Caco-2 (cell line): ENCODE results near the gene CLASRP. TPM values are rescaled to one million over a fixed set of nuclear protein-coding genes. Genes with fewer than 3 reads are reported as not detected.

Experiments
- Bru-seq: library from RNA; stranded (reverse); fragments of 400-500 nt; gene quantifications from one replicate; lab custom pipeline; 2021; lab: Mats Ljungman, UMichigan
- BruChase-seq, 2 experiments: library from RNA; stranded (reverse); fragments of 400-500 nt; gene quantifications; one replicate each; lab custom pipeline; 2021; lab: Mats Ljungman, UMichigan
- BruUV-seq: library from RNA; stranded (reverse); fragments of 400-500 nt; replicated peaks from 2 replicates; lab custom pipeline; 2021; lab: Mats Ljungman, UMichigan
- CTCF ChIA-PET: fragments of 300-600 bp; sonication (Branson Sonifier 250); formaldehyde crosslinking; loops from one replicate; lab custom pipeline; 2022; ENCODE audit warnings: antibody characterized with exemption; lab: Charles Lee
- POLR2A ChIA-PET: fragments of 300-600 bp; sonication (Branson Sonifier 250); formaldehyde crosslinking; loops from one replicate; lab custom pipeline; 2022; ENCODE audit warnings: antibody characterized with exemption; lab: Charles Lee
- DNase-seq, 2 experiments: peaks; one replicate each; pipeline versions ENCODE4 v3.0.0 to v3.0.0-alpha.2; 2020 to 2022
- H3K27me3 ChIP-seq: replicated peaks from 2 replicates; pipeline ENCODE4 v1.6.0; 2011; ENCODE audit warnings: low read length; ENCODE audit not compliant: control insufficient read depth, insufficient read depth
- H3K36me3 ChIP-seq: 2 replicates; pipeline ENCODE4 v1.5.1; 2011; ENCODE audit warnings: low read length; ENCODE audit not compliant: control insufficient read depth, insufficient read depth
- H3K4me1 ChIP-seq: fragments of 250-450 bp; sonication (Bioruptor Pico); 2 replicates; pipeline ENCODE4 v1.5.1; 2020; ENCODE audit warnings: mild to moderate bottlenecking
- H3K4me3 ChIP-seq: 2 replicates; pipeline ENCODE4 v1.5.1; 2011; ENCODE audit warnings: low read depth, mild to moderate bottlenecking, control low read depth, low read length
- H3K9me3 ChIP-seq: fragments of 250-450 bp; sonication (Bioruptor Pico); 2 replicates; pipeline ENCODE4 v1.5.1; 2020; ENCODE audit warnings: mild to moderate bottlenecking, moderate library complexity
- H3K27ac Mint-ChIP-seq: one replicate; pipeline ENCODE4 v1.8.0; 2022; ENCODE audit warnings: mixed read lengths; ENCODE audit not compliant: unreplicated experiment
- H3K27me3 Mint-ChIP-seq: one replicate; pipeline ENCODE4 v1.8.0; 2022; ENCODE audit warnings: mixed read lengths; ENCODE audit not compliant: insufficient read depth, unreplicated experiment
- H3K36me3 Mint-ChIP-seq: one replicate; pipeline ENCODE4 v1.8.0; 2022; ENCODE audit warnings: mild to moderate bottlenecking, mixed read lengths; ENCODE audit not compliant: insufficient read depth, unreplicated experiment
- H3K4me1 Mint-ChIP-seq: one replicate; pipeline ENCODE4 v1.8.0; 2022; ENCODE audit warnings: low read depth, mixed read lengths; ENCODE audit not compliant: unreplicated experiment
- H3K4me3 Mint-ChIP-seq: one replicate; pipeline ENCODE4 v1.8.0; 2022; ENCODE audit warnings: mild to moderate bottlenecking, moderate library complexity, mixed read lengths; ENCODE audit not compliant: unreplicated experiment
- H3K9me3 Mint-ChIP-seq: one replicate; pipeline ENCODE4 v1.8.0; 2022; ENCODE audit warnings: mixed read lengths; ENCODE audit not compliant: unreplicated experiment
- CTCF ChIP-seq, 2 experiments: fragments of 200-600 bp in 1 of 2; IDR thresholded peaks; 1 replicate in 1 of 2; 2 replicates in 1 of 2; pipeline versions ENCODE4 v1.5.1 to v1.8.0; 2011 to 2022; ENCODE audit warnings: antibody characterized with exemption in 1 of 2, control low read depth in 1 of 2, inconsistent platforms in 1 of 2, low read depth in 1 of 2, low read length in 1 of 2, mild to moderate bottlenecking in 1 of 2, moderate library complexity in 1 of 2; ENCODE audit not compliant: insufficient read depth in 1 of 2, severe bottlenecking in 1 of 2, unreplicated experiment in 1 of 2
- intact Hi-C: fragments of 100-400 bp; cut with micrococcal nuclease; formaldehyde crosslinking; loops from one replicate; pipeline ENCODE4 v1.10.0; 2022; ENCODE audit not compliant: unreplicated experiment
- long read RNA-seq: library from polyadenylated mRNA; stranded (forward); transcript quantifications from one replicate; pipeline ENCODE4 v2.0.0, GENCODE V29; 2022
- total RNA-seq: library from RNA; stranded (reverse); gene quantifications from 2 replicates; pipeline ENCODE4 v1.2.3, GENCODE V29; 2022

CLASRP gene
- total RNA-seq (104 and 111 TPM in 2 replicates), Bru-seq, nascent RNA (percentile 75 among the genes with signal in this experiment), BruChase-seq, experiment 1, labeled RNA remaining after a 2-hour chase (percentile 69 among the genes with signal in this experiment), BruChase-seq, experiment 2, labeled RNA remaining after a 6-hour chase (percentile 75 among the genes with signal in this experiment)
- long read RNA-seq, partial matches to known transcripts = 0 of 5 reads
- long read RNA-seq, other reads (novel, unspliced or antisense) = 4 of 5 reads

- peaks cover 7% of the 10 kb centered on the region for H3K36me3 ChIP-seq
Measured at GRCh38 chr19:45038931-45039893, at the start of gene CLASRP. TSS of gene CLASRP (plus strand) at chr19:45039045. CDS start at chr19:45040213, 1,168 bp downstream.

DNA sequence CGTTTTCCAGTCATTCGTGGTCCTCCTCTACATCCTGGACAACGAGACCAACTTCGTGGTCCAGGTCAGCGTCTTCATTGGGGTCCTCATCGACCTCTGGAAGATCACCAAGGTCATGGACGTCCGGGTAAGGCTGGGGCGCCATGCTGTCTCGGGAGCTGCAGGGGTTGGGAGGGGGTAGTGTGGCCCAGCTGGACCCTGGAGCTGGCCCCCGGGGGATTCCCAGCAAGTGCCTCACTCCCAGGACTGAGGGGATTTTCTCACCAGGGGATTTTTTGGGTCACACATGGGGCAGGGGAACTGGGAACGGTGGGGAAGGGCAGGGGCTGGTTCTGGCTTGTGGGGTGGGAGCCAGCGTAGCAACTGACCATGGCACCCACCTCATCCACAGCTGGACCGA lies 48.4 kb upstream of the CLASRP start:
- BruUV-seq = no TSS peak
- no peaks in the 10 kb centered on the region for H3K27me3 Mint-ChIP-seq
- Histone ChIP-seq H3K36me3 (peaks cover 3% of the 10 kb centered on the region), H3K4me3 (no peak overlapping the region), H3K27me3 (no peaks in the 10 kb centered on the region), H3K9me3 (no peaks in the 10 kb centered on the region), H3K4me1 (no peaks in the 10 kb centered on the region)
- ChIA-PET CTCF (no interaction called here), POLR2A (no interaction called here)
- no peaks in the 10 kb centered on the region for H3K4me1 Mint-ChIP-seq
- no peak for TF ChIP-seq CTCF (IDR thresholded peaks at IDR 0.05; ENCODE audit: insufficient read depth in 1 of 2, low read depth in 1 of 2, low read length in 1 of 2, severe bottlenecking in 1 of 2, unreplicated experiment in 1 of 2)
- H3K27ac Mint-ChIP-seq = no peak overlapping the region
- no peaks in the 10 kb centered on the region for H3K9me3 Mint-ChIP-seq
- peaks cover 37% of the 10 kb centered on the region for H3K36me3 Mint-ChIP-seq
- no peak for DNase-seq
- H3K4me3 Mint-ChIP-seq = no peak overlapping the region
- intact Hi-C loops = no loop called here

More at GRCh38 chr19:45038931-45039893, at the start of gene CLASRP:
- no peak for TF ChIP-seq CTCF (IDR thresholded peaks at IDR 0.05; ENCODE audit: insufficient read depth in 1 of 2, low read depth in 1 of 2, low read length in 1 of 2, severe bottlenecking in 1 of 2, unreplicated experiment in 1 of 2)
- no TSS peak for BruUV-seq
- Mint-ChIP-seq H3K9me3 (no peaks in the 10 kb centered on the region), H3K4me1 (peaks cover 9% of the 10 kb centered on the region), H3K36me3 (peaks cover 42% of the 10 kb centered on the region), H3K27ac (peak within 1 kb of the TSS; percentile 77), H3K4me3 (peak within 1 kb of the TSS; percentile 87), H3K27me3 (no peaks in the 10 kb centered on the region)
- ChIA-PET POLR2A (interaction anchor here (0.6 to 1.7 kb wide), 11 partner anchors 8 to 331 kb away, joined by 3 to 11 read pairs (median 5); partner anchors contain the start of genes ERCC2 and PPP1R37), CTCF (interaction anchor here (0.7 to 2.4 kb wide), 12 partner anchors 19 to 491 kb away, joined by 3 to 23 read pairs (median 4); no protein-coding TSS in a partner anchor)
- Histone ChIP-seq H3K4me1 (peaks cover 9% of the 10 kb centered on the region; the same call in 1 of the 2 replicates), H3K27me3 (no peaks in the 10 kb centered on the region), H3K4me3 (peak within 1 kb of the TSS; percentile 55), H3K9me3 (no peaks in the 10 kb centered on the region)
- intact Hi-C loops = loop anchor here (2.0 kb wide), 1 partner anchor 38 kb away; the partner anchor contains the start of gene RELB
- DNase-seq = peak; percentile 91 to 94

DNA sequence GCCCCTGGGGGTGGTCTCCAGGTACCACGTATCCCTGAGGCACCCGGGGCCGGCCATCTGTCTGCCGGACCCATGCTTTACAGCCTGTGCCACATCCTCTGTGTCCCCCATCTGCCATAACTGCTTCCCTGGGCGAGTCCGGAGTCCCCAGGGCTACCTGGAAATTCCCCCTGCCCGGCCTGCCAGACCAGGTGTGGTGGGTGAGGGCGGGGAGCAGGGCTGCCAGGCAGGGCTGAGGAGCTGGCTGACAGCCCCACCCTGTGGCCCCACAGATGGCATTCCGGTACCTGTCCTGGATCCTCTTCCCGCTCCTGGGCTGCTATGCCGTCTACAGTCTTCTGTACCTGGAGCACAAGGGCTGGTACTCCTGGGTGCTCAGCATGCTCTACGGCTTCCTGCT lies 47.9 kb upstream of the CLASRP start:
- DNase-seq = no peak
- no peaks in the 10 kb centered on the region for H3K4me1 Mint-ChIP-seq
- CTCF ChIA-PET = no interaction called here
- TF ChIP-seq CTCF (IDR thresholded peaks at IDR 0.05; ENCODE audit: insufficient read depth in 1 of 2, low read depth in 1 of 2, low read length in 1 of 2, severe bottlenecking in 1 of 2, unreplicated experiment in 1 of 2) = no peak
- no peaks in the 10 kb centered on the region for H3K9me3 Mint-ChIP-seq
- Histone ChIP-seq H3K36me3 (no peaks in the 10 kb centered on the region; the same call in 1 of the 2 replicates), H3K4me3 (no peak overlapping the region), H3K9me3 (no peaks in the 10 kb centered on the region), H3K27me3 (no peaks in the 10 kb centered on the region), H3K4me1 (no peaks in the 10 kb centered on the region)
- no peak overlapping the region for H3K4me3 Mint-ChIP-seq
- H3K27me3 Mint-ChIP-seq = no peaks in the 10 kb centered on the region
- H3K36me3 Mint-ChIP-seq = peaks cover 35% of the 10 kb centered on the region
- BruUV-seq = no TSS peak
- H3K27ac Mint-ChIP-seq = no peak overlapping the region
- POLR2A ChIA-PET = no interaction called here
- intact Hi-C loops = no loop called here
